Skeletal muscle satellite cell (primary cell): ENCODE results near the gene SOCS2.

Experiments used
- H3K27me3 ChIP-seq: 2 replicates; pipeline ENCODE4 v1.7.0; 2013; ENCODE audit warnings: low read length; ENCODE audit not compliant: control insufficient read depth, insufficient read depth
- H3K36me3 ChIP-seq: 2 replicates; pipeline ENCODE4 v1.7.0; 2013; ENCODE audit warnings: mild to moderate bottlenecking, control low read depth, low read length; ENCODE audit not compliant: insufficient read depth
- H3K4me1 ChIP-seq: 2 replicates; pipeline ENCODE4 v1.7.0; 2013; ENCODE audit warnings: low read length; ENCODE audit not compliant: control insufficient read depth, insufficient read depth
- H3K4me2 ChIP-seq: 2 replicates; pipeline ENCODE4 v1.7.0; 2013; ENCODE audit warnings: mild to moderate bottlenecking, low read length
- H3K4me3 ChIP-seq: 2 replicates; pipeline ENCODE4 v1.7.0; 2013; ENCODE audit warnings: low read length
- H3K9ac ChIP-seq: 2 replicates; pipeline ENCODE4 v1.7.0; 2013; ENCODE audit warnings: mild to moderate bottlenecking, low read depth, low read length, moderate library complexity
- H3K9me3 ChIP-seq: replicated peaks from 2 replicates; pipeline ENCODE4 v1.7.0; 2013; ENCODE audit warnings: mild to moderate bottlenecking, control low read depth, low read length

The SOCS2 gene

GRCh38 chr12:93582351-93582750 is 9.9 kb downstream of the SOCS2 start:
- Histone ChIP-seq H3K36me3 (no peaks in the 10 kb centered on the region), H3K4me3 (no peak overlapping the region), H3K4me2 (no peak overlapping the region), H3K9me3 (no peaks in the 10 kb centered on the region), H3K9ac (no peak overlapping the region), H3K27me3 (peaks cover 2% of the 10 kb centered on the region), H3K4me1 (no peaks in the 10 kb centered on the region)

DNA sequence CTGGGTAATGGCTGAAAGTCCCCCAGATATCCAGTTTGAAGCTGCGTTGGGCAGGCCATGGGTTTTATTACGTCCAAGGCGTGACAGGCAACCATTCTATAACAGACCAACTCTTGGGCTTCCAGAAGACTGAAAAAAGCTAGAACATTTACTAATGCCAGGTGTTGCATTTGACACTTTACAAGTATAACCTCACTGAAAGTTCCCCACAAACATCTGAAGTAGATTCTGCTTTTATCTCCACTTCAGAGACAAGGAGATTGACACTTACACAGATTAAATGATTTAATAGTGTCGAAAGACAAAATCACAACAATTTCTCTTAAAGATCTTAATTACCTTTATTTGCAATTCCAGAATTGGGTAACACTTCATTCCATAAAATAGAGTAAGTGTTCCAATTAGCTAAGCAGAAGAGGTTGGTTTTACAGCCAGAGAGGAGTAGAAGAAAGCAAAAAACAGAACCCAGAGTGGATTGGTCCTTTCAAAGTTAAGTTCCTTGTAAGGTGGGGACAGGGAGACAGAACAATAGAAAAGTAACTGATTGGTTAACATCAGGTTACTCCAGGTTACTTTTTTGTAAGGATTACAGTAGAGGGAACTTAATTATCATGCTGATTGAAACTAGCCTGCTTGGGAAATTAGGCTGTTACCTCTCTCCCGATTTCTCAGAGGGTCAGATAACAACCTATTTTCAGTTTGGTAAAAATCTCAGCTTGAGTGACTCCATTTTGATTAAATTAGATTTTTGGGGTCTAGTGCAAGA is 11.3 kb downstream of the SOCS2 start:
- Histone ChIP-seq H3K9me3 (no peaks in the 10 kb centered on the region), H3K4me2 (no peak overlapping the region), H3K4me3 (no peak overlapping the region), H3K9ac (no peak overlapping the region), H3K36me3 (no peaks in the 10 kb centered on the region), H3K27me3 (peaks cover 2% of the 10 kb centered on the region), H3K4me1 (no peaks in the 10 kb centered on the region)

DNA sequence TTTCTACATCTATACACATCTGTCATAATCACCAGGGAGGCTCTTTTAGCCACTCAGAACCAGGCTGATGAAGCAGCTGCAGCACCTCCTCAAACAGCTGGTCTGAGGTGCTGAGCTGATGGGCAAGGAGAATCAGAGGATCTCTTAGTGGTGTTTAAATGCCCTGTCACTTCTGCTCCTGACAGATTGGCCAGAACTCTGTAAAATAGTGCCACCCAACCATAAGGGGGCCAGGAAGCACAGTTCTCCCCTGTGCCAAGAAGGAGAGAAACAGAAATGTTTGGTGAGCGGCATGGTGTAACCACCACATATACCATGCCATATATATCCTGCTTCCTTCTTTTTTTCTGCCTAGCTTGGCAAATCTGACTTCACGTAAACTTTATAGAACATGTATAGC is 12.8 kb downstream of the SOCS2 start:
- Histone ChIP-seq H3K27me3 (peaks cover 2% of the 10 kb centered on the region), H3K9ac (no peak overlapping the region), H3K4me3 (no peak overlapping the region), H3K36me3 (no peaks in the 10 kb centered on the region), H3K9me3 (no peaks in the 10 kb centered on the region), H3K4me1 (peaks cover 4% of the 10 kb centered on the region), H3K4me2 (no peak overlapping the region)

DNA sequence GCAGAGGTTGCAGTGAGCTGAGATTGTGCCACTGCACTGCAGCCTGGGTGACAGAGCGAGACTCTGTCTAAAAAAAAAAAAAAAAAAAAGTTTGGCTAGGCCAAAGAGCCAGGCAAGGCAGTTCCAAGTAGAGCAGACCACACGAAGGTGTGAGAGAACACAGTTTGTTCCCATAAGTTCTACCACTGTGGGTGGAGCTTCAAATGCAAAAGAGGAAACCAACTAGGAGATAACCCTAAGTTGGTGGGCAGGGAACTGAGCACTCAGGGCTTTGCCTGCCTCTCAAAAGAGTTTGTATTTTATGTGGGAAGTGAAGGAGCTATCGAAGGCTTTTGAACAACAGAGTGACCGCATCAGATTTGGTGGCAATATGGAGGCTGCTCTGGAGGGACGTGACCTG is 15.1 kb downstream of the SOCS2 start:
- Histone ChIP-seq H3K36me3 (no peaks in the 10 kb centered on the region), H3K4me3 (no peak overlapping the region), H3K9ac (no peak overlapping the region), H3K4me2 (no peak overlapping the region), H3K4me1 (peaks cover 13% of the 10 kb centered on the region), H3K9me3 (no peaks in the 10 kb centered on the region), H3K27me3 (peaks cover 2% of the 10 kb centered on the region)

DNA sequence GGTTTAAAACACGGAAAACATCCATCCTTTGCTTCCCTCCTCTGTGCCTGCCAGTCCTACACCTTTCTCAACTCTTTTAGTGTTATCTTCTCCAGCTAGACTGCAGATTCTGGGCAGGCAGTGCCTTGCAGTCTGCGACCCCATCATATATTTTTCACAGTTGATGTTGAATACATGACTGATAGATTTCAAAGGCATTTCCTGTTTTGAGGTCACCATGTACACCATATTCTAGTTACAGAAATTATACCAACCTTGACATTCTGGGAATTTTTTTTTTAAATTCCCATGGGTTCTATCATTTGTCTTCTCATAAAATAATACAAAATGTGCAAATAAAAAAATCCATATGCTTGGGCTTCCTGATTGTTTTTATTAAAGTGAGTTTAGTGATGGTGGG is 16.6 kb downstream of the SOCS2 start:
- peaks cover 2% of the 10 kb centered on the region for H3K27me3 ChIP-seq
- H3K4me1 ChIP-seq: peaks cover 20% of the 10 kb centered on the region
- H3K36me3 ChIP-seq: no peaks in the 10 kb centered on the region
- no peaks in the 10 kb centered on the region for H3K9me3 ChIP-seq
- H3K4me3 ChIP-seq: no peak overlapping the region
- no peak overlapping the region for H3K4me2 ChIP-seq
- no peak overlapping the region for H3K9ac ChIP-seq

DNA sequence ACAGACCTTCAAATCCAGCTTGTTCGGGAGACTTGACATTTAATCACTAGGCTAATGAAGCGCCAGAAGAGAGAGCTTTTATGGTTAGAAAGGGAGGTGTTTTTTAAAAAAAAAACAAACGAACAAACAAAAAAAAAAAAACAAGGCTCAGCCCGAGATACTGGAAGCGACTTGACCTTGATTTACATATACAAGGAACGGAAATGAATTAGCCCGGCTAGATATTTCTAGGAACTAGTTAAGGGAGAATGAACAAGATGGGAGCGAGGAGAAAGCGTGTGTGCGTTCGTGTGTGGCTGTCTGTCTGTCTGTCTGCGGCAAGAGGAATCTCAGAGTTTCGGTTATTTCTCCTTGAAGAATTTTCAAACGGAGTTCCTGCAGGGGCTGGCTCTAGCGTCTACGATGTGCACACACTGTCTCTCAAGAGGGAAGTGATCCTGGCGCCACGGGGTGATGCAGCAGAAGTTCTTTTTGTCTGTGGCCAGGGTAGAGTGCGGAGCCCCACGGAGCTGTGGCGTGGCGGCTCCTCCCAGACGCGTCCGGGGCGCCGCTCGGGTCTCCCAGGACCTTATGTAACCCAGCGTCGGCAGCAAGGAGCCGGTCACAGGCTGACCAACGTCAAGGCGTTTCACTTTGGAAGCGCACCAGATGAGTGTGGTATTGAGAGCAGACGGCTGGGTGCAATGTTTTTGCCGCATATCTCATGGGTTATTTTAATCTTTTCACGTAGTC is 18.8 kb downstream of the SOCS2 start:
- peak overlapping the region; percentile 88 for H3K9ac ChIP-seq
- peak overlapping the region; percentile 83 for H3K4me2 ChIP-seq
- H3K4me1 ChIP-seq: peaks cover 25% of the 10 kb centered on the region
- no peaks in the 10 kb centered on the region for H3K27me3 ChIP-seq
- no peaks in the 10 kb centered on the region for H3K9me3 ChIP-seq
- H3K36me3 ChIP-seq: no peaks in the 10 kb centered on the region
- peak overlapping the region; percentile 68 for H3K4me3 ChIP-seq

GRCh38 chr12:93592641-93593406 is 20.3 kb downstream of the SOCS2 start:
- Histone ChIP-seq H3K4me3 (no peak overlapping the region), H3K27me3 (no peaks in the 10 kb centered on the region)

DNA sequence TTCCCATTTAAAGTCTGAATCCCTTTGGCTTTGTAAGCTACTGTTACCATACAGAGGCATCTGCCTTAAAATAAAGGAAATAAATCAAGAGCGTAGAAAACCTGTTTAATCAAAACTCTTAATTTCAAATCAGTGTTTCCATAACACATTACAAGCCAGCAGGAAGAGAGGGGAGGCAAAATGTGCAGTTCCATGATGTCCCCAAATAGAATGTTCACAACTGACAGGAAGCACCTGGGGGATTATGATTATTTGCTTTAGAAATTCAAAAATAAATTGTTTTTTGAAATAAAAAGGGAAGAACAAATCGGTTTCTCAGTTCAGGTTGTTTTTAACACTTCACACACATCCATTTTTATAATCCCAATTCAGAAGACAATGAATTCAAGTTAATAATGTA is 21.4 kb downstream of the SOCS2 start:
- H3K36me3 ChIP-seq: no peaks in the 10 kb centered on the region
- no peak overlapping the region for H3K4me3 ChIP-seq
- peaks cover 25% of the 10 kb centered on the region for H3K4me1 ChIP-seq
- H3K4me2 ChIP-seq: peak overlapping the region; percentile 46
- no peaks in the 10 kb centered on the region for H3K27me3 ChIP-seq
- H3K9me3 ChIP-seq: no peaks in the 10 kb centered on the region
- H3K9ac ChIP-seq: no peak overlapping the region

More at GRCh38 chr12:93592641-93593406, 20.3 kb downstream of the SOCS2 start:
- Histone ChIP-seq H3K36me3 (no peaks in the 10 kb centered on the region), H3K9ac (no peak overlapping the region), H3K4me1 (peaks cover 25% of the 10 kb centered on the region), H3K4me2 (no peak overlapping the region), H3K9me3 (no peaks in the 10 kb centered on the region)

GRCh38 chr12:93594766-93595311 is 22.4 kb downstream of the SOCS2 start:
- peaks cover 20% of the 10 kb centered on the region for H3K4me1 ChIP-seq
- no peaks in the 10 kb centered on the region for H3K27me3 ChIP-seq
- H3K4me3 ChIP-seq: no peak overlapping the region
- no peak overlapping the region for H3K9ac ChIP-seq
- H3K4me2 ChIP-seq: peak overlapping the region; percentile 46
- H3K36me3 ChIP-seq: no peaks in the 10 kb centered on the region
- no peaks in the 10 kb centered on the region for H3K9me3 ChIP-seq

GRCh38 chr12:93595351-93595750 is 22.9 kb downstream of the SOCS2 start:
- peaks cover 20% of the 10 kb centered on the region for H3K4me1 ChIP-seq
- peak overlapping the region; percentile 46 for H3K4me2 ChIP-seq
- H3K9ac ChIP-seq: peak overlapping the region; percentile 2
- no peak overlapping the region for H3K4me3 ChIP-seq
- H3K27me3 ChIP-seq: no peaks in the 10 kb centered on the region
- H3K9me3 ChIP-seq: no peaks in the 10 kb centered on the region
- H3K36me3 ChIP-seq: no peaks in the 10 kb centered on the region

DNA sequence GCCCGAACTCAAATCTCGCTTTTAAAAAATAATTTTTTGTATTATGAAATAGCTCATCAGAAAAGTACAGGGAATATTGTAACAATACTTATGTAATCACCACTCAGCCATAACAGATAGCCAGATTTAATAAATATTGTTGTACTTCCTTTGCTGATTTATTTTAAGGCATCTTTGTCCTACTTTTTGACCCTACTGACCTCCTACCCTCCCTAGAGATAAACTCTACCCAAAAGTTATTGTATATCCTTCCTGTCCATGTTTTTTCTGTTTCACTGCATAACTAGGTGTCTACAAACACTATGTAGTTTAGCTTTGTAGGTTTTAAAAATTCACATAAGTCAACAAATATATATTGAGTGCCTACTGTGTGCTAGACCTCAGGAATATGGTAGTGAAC is 25.1 kb downstream of the SOCS2 start:
- Histone ChIP-seq H3K4me1 (peaks cover 11% of the 10 kb centered on the region), H3K9ac (no peak overlapping the region)

More for the DNA sequence above, 25.1 kb downstream of the SOCS2 start:
- H3K4me3 ChIP-seq: no peak overlapping the region
- H3K4me2 ChIP-seq: no peak overlapping the region
- no peaks in the 10 kb centered on the region for H3K9me3 ChIP-seq
- no peaks in the 10 kb centered on the region for H3K27me3 ChIP-seq
- H3K36me3 ChIP-seq: no peaks in the 10 kb centered on the region
